Mesodermal cell (in vitro differentiated cells): ENCODE data around the gene UQCRQ.

ENCODE experiments used
- H3K27ac ChIP-seq: 2 replicates; pipeline ENCODE4 v1.7.0; 2013; ENCODE audit warnings: mild to moderate bottlenecking, low read depth, low read length, moderate library complexity; ENCODE audit not compliant: severe bottlenecking
- H3K36me3 ChIP-seq: 2 replicates; pipeline ENCODE4 v1.7.1; 2013; ENCODE audit warnings: mild to moderate bottlenecking, low read length, moderate library complexity; ENCODE audit not compliant: control insufficient read depth, insufficient read depth
- H3K4me1 ChIP-seq: one replicate; pipeline ENCODE4 v1.7.1; 2013; ENCODE audit warnings: mild to moderate bottlenecking, low read length; ENCODE audit not compliant: insufficient read depth, control insufficient read depth, poor library complexity, severe bottlenecking
- H3K4me3 ChIP-seq: 2 replicates; pipeline ENCODE4 v1.7.0; 2013; ENCODE audit warnings: low read length, control low read depth, mild to moderate bottlenecking; ENCODE audit not compliant: insufficient read depth, poor library complexity, severe bottlenecking; ENCODE audit errors: extremely low read depth
- H3K9me3 ChIP-seq: 2 replicates; pipeline ENCODE4 v1.7.1; 2013; ENCODE audit warnings: mild to moderate bottlenecking, low read length, moderate library complexity; ENCODE audit not compliant: control insufficient read depth
- WGBS, 2 experiments: methylation state at CpG; one replicate each; pipeline ENCODE4 v1.1.5; 2013; ENCODE audit warnings: missing lambda C conversion rate in 2 of 2; ENCODE audit not compliant: insufficient coverage in 2 of 2; 5-methylcytosine and 5-hydroxymethylcytosine counted together

The UQCRQ gene

DNA sequence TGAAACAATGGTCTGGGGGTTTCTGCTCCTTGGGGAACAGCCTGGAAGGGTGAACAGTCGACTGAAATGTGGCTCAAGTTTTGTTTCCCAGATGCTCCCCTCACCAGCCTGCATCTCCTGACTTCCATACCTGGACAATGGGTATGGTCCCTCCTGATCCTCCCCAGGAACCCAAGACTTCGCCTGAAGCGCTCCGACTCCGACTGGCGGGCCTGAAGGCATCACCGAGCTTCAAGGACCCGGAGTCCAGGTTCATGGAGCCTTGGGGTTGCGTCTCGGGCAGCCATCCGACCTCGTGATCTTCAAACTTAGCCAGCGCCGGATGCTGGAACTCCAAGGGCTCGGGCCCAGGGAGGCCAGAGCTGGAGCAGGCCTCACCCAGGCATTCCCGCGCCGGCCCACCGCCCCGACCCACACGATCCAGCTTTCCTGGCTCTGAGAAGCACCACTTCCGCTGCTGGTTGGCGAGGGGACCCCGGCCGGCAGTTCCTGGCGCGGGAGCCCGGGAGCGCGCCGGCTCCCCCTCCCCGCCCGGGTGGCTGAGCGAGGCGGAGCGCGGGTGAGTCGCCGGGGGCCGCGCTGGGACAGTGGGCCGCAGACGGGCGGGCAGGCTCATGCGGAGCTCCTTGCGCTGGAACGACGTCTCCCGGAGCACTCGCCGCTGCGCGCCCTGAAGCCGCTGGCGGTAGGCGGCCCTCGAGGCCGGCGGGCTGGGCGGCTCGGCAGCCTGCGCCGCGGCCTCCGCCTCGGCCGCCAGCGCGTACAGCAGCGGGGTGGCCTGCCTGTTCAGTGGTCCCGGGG is 41.2 kb upstream of the UQCRQ start:
- WGBS, 2 experiments = 30 to 34% methylated on average over 56 to 63 of the region's 71 CpGs
- Histone ChIP-seq H3K4me3 (peak overlapping the region; percentile 8), H3K36me3 (no peaks in the 10 kb centered on the region), H3K27ac (no peak overlapping the region), H3K9me3 (no peaks in the 10 kb centered on the region), H3K4me1 (peaks cover 12% of the 10 kb centered on the region)

DNA sequence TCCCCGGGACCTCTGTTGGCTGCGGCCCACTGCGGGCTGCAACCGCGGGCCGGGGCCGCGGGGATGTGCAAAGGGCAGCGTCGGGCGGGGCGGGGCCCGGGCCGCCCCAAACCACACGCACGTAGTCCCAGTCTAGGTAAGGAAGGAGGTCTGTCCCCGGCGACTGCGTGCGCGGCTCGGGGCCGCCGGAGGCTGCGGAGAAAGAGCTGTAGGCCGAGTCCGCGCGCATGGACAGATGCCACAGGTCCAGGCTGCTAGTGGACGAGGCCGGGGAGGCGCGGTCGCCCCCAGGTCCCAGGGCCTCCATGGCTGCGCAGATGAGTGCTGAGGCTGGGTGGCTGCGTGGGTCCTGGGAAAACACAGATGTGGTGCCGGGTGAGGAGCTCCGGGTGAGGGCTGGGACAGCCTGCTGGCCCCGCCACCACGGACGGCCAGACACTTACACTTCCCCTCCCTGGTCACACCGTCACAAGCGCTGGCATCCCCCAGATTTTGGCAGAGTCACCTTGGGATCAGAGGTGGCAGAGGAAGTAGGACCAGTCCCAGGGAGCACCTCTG is 40.5 kb upstream of the UQCRQ start:
- Histone ChIP-seq H3K9me3 (no peaks in the 10 kb centered on the region), H3K4me1 (peaks cover 12% of the 10 kb centered on the region), H3K27ac (no peak overlapping the region), H3K4me3 (peak overlapping the region; percentile 8), H3K36me3 (no peaks in the 10 kb centered on the region)
- 24% methylated on average over 38 to 41 of the region's 43 CpGs for WGBS, 2 experiments

DNA sequence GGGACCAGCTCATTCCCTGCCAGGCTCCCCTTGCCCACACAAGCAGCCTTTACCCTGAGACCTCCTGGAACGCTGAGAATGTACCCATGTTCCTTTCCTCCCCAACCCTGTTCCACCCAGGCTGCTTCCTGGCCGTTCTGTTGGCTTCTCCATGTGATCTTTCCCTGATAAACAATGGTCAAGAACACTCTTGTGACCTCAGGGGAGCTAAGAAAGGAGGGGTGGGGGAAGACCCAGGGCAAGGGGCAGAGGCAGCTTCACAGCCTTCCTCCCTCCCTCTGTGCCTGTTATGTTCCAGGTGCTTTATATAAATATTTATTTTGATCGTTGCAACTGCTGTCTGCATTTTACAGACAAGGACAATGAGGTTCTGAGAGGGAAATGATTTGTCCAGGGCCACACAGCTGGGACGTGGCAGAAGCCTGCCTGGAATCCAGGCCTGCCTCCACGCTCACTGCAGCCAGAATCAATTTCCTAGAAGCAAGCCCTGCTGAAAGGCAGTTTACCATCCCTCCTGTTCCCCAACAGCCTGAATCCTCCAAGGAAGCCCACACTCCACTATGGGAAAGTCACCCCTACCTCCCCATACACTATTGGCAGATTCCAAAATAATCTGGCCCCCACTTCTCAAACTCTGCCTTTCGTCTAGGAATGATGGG is 39.9 kb upstream of the UQCRQ start:
- 76 to 91% methylated on average over 5 to 6 of the region's 6 CpGs for WGBS, 2 experiments

DNA sequence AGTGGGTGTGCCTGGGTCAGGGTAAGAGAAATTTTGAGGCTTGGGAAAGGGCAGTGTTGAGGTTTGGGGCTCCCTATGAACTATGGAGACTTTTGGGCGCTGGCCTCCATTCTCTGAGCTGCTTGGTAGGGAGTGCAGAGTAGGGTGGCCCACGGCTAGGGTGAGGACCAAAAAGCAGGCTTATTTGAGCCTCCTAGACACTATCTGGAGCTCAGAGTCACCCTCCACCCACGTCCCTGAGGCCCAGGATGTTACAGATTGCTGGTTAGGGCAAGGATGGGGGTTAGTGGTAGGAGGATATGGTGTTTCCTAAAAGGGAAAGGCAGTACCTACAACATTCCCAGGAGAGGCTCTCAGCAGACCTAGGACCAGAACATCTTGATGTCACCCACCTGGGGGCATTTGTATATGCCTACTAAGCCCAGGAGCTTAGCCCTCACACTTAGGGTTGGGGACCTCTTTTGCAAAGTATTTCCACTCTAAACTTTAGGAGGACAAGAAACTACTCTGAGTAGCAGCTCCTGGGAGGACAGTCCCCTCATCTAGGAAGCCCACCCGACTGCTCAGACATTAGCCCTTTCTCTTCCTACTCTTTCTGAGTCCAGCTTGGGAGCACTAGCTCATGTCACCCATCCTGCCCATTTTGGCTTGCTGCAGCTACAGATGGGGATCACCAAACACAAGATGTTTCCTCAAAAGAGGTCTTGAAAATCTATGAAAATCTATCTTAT is 38.3 kb upstream of the UQCRQ start:
- no peaks in the 10 kb centered on the region for H3K9me3 ChIP-seq
- no peak overlapping the region for H3K4me3 ChIP-seq
- H3K4me1 ChIP-seq = peaks cover 10% of the 10 kb centered on the region
- 86 to 95% methylated on average over 1 to 4 of the region's 4 CpGs for WGBS, 2 experiments
- no peak overlapping the region for H3K27ac ChIP-seq
- H3K36me3 ChIP-seq = no peaks in the 10 kb centered on the region

More for the DNA sequence above, 39.9 kb upstream of the UQCRQ start:
- peaks cover 12% of the 10 kb centered on the region for H3K4me1 ChIP-seq
- H3K36me3 ChIP-seq = no peaks in the 10 kb centered on the region
- H3K9me3 ChIP-seq = no peaks in the 10 kb centered on the region
- no peak overlapping the region for H3K4me3 ChIP-seq
- no peak overlapping the region for H3K27ac ChIP-seq

GRCh38 chr5:132828846-132829494 is 37.5 kb upstream of the UQCRQ start:
- Histone ChIP-seq H3K4me1 (peaks cover 6% of the 10 kb centered on the region), H3K9me3 (no peaks in the 10 kb centered on the region), H3K4me3 (no peak overlapping the region), H3K27ac (no peak overlapping the region), H3K36me3 (no peaks in the 10 kb centered on the region)
- 94% methylated on average over 3 to 4 of the region's 4 CpGs for WGBS, 2 experiments

DNA sequence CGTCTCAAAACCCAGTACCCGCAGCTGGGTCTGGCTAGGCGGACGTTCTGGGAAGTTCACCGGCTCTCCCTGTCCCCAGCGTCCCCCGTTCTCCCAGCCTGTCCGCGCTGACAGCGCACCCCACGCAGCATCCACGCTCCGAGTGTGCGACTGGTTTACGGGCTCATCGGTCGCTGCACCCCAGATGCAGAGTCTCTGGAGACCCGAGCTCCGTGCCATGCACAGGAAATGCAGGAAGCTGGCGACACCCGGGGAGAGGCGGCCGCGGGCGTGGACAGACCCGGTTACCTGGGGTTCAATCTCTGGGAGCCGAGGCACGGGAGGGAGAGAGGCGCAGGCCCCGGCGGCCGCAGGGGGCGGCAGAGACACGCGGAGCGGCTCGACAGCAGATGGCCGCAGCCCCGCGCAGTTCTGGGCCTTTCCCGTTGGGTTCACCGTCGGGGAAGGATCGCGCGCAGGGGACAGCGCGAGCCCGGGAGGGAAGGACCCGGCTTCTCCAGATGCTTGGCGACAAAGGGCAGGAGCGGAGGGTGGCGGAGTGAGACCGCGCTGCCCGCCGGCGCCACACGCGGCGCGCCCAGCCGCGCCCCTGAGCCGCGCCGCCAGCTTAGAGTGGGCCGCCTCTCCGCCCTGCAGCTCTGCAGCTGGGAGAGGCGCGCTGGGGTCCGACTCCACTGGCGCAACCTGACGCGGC is 36.6 kb upstream of the UQCRQ start:
- Histone ChIP-seq H3K27ac (no peak overlapping the region), H3K4me1 (peaks cover 6% of the 10 kb centered on the region), H3K36me3 (no peaks in the 10 kb centered on the region), H3K4me3 (peak overlapping the region; percentile 53), H3K9me3 (no peaks in the 10 kb centered on the region)
- WGBS, 2 experiments = 7 to 8% methylated on average over 73 of the region's 75 CpGs

DNA sequence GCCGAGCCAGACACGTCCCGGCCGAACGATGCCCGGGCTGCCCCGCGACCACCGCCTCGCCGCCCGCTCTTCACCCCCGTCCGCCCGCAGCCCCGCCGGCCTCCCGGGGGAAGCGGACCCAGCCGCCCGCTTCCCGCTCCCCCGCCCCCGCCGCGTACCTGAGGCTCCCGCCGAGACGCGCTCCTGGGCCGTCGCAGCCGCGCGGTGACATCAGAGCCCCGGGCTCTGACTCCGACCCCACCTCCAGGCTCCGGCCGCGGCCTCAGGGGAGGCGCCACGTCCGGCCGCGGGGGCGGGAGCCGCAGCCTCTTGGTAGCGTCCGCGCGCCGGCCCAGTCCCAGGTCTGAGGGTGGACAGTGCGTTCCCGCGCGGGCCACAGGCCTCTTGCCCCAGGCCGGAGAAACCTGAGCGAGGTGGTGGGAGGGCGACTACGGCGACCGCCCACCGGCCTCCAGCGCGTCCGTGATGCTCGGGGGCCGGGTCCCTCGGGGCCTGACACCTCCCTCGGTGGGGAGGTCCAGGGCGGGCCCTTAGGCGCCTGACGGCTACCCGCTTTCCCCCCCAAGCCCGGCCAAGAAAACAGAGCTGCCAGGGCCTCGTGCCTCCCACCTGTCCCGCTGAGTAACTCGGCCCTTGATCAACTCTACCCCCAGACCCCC is 35.9 kb upstream of the UQCRQ start, which contains the start of gene SHROOM1:
SHROOM1 (minus strand) TSS at position 212 of the 659 bp plus-strand sequence. CDS start 4,507 bp downstream, outside the sequence.
- 6 to 8% methylated on average over 59 to 76 of the region's 78 CpGs for WGBS, 2 experiments
- H3K27ac ChIP-seq = no peak within 1 kb of the TSS
- H3K36me3 ChIP-seq = no peaks in the 10 kb centered on the region

DNA sequence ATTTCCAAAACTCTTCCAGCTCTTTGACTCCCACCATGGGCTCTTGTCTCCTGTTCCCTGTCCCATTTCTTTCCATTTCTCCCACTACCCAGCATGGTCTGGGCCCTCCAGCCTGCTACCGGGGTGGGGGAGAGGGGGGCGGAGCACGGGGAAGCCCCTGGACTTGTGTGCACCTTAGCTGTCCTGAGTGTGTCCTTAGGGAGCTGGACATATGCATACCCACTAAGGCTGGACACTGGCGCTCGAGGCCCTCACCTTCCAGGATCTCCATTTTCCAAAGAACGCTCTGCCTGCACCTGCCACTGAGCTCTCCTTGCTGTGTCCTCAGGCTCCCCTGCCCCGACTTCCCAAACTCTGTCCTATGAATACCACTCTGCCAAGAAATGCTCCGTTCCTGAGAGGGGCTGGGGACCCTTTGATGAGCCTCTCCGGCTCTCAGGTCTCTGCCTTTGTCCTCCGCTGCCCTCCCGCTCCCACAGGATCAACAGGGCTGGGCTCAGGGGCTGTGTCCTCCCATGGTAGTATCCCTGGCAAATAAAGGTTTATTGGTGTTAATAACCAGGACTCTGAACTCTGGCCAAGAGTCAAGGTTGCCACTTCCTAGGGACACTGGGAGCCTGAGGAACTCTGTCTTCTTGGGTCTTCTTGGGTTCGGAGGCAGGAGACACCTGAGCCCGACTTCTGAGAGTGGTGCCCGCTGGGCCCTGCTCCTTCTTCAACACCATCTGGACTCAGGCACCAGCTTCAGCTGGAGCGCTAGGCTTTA is 35.2 kb upstream of the UQCRQ start:
- Histone ChIP-seq H3K9me3 (no peaks in the 10 kb centered on the region), H3K27ac (no peak overlapping the region), H3K4me3 (peak overlapping the region; percentile 53), H3K4me1 (peaks cover 1% of the 10 kb centered on the region), H3K36me3 (no peaks in the 10 kb centered on the region)
- WGBS, 2 experiments = 91 to 97% methylated on average over 10 to 11 of the region's 15 CpGs

More for the DNA sequence above, 35.9 kb upstream of the UQCRQ start, which contains the start of gene SHROOM1:
- Histone ChIP-seq H3K4me3 (peak within 1 kb of the TSS; percentile 53), H3K9me3 (no peaks in the 10 kb centered on the region), H3K4me1 (peaks cover 6% of the 10 kb centered on the region)

DNA sequence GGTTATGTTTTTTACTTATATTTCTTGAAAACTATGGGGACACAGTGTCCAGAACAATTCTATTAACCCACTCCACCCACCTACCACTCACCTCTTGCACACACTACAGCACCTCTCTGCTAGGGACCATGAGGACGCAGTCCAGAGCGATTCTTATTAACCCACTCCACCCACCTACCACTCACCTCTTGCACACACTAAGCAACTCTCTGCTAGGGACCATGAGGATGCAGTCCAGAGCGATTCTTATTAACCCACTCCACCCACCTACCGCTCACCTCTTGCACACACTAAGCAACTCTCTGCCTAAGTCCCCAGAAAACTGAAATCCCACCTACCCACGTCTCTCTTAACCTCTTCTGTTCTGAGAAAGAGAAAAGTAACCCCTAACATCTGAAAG is 33.8 kb upstream of the UQCRQ start:
- Histone ChIP-seq H3K36me3 (no peaks in the 10 kb centered on the region), H3K4me3 (no peak overlapping the region), H3K4me1 (no peaks in the 10 kb centered on the region), H3K9me3 (no peaks in the 10 kb centered on the region), H3K27ac (no peak overlapping the region)
- 86 to 90% methylated on average over 5 of the region's 5 CpGs for WGBS, 2 experiments
